H1 (cell line): ENCODE results near the gene SV2C. TPM values are rescaled to one million over a fixed set of nuclear protein-coding genes. Genes with fewer than 3 reads are reported as not detected.

Experiments used
- CTCF ChIA-PET: fragments of 300-600 bp; sonication (Branson Sonifier 250); formaldehyde crosslinking; loops from one replicate; lab custom pipeline; 2021; ENCODE audit not compliant: partially characterized antibody; lab: Charles Lee
- POLR2A ChIA-PET: fragments of 300-600 bp; sonication (Branson Sonifier 250); formaldehyde crosslinking; loops from one replicate; lab custom pipeline; 2021; ENCODE audit warnings: inconsistent platforms; ENCODE audit not compliant: partially characterized antibody; lab: Charles Lee
- DNase-seq, 2 experiments: peaks; one replicate each; pipeline versions ENCODE4 v3.0.0 to v3.0.0-alpha.2; 2010 to 2022; ENCODE audit warnings: low spot score in 2 of 2, low read depth in 1 of 2, mixed read lengths in 1 of 2
- FAIRE-seq: peaks from 2 replicates; lab custom pipeline; 2011; peaks lifted over from hg19 to GRCh38; lab: Jason Lieb, UNC
- H2AFZ ChIP-seq: 2 replicates; pipeline ENCODE4 v1.8.1; 2012; ENCODE audit warnings: low read length, inconsistent platforms
- H2AK5ac ChIP-seq: 2 replicates; pipeline ENCODE4 v1.6.1; 2013; ENCODE audit warnings: low read depth, low read length
- H2BK120ac ChIP-seq: replicated peaks from 2 replicates; pipeline ENCODE3; 2013; ENCODE audit warnings: low read depth, low read length, inconsistent platforms
- H2BK12ac ChIP-seq: 2 replicates; pipeline ENCODE4 v1.6.1; 2013; ENCODE audit warnings: low read depth, low read length
- H2BK15ac ChIP-seq: 2 replicates; pipeline ENCODE4 v1.6.1; 2013; ENCODE audit warnings: low read length
- H2BK20ac ChIP-seq: 2 replicates; pipeline ENCODE4 v1.6.1; 2013; ENCODE audit warnings: low read length
- H2BK5ac ChIP-seq: 2 replicates; pipeline ENCODE4 v1.6.1; 2013; ENCODE audit warnings: low read depth, low read length
- H3K14ac ChIP-seq: 2 replicates; pipeline ENCODE4 v1.6.1; 2013; ENCODE audit warnings: inconsistent platforms; ENCODE audit not compliant: insufficient read length
- H3K18ac ChIP-seq: 2 replicates; pipeline ENCODE4 v1.6.1; 2013; ENCODE audit warnings: low read length; ENCODE audit errors: extremely low read depth
- H3K23ac ChIP-seq: 2 replicates; pipeline ENCODE4 v1.6.1; 2013; ENCODE audit warnings: inconsistent platforms; ENCODE audit not compliant: insufficient read length
- H3K23me2 ChIP-seq: 2 replicates; pipeline ENCODE4 v1.6.1; 2013; ENCODE audit warnings: low read depth, low read length
- H3K27ac ChIP-seq: 2 replicates; pipeline ENCODE4 v1.6.1; 2011; ENCODE audit warnings: low read depth, low read length, inconsistent platforms
- H3K27me3 ChIP-seq, 4 experiments: replicated peaks in 1 of 4; 1 replicate in 1 of 4; 2 replicates in 3 of 4; pipeline versions ENCODE4 v1.6.1 to v1.8.1; 2011 to 2013; ENCODE audit warnings: low read length in 3 of 4, mild to moderate bottlenecking in 3 of 4, inconsistent platforms in 2 of 4, mixed read lengths in 2 of 4, moderate library complexity in 1 of 4; ENCODE audit not compliant: control insufficient read depth in 3 of 4, insufficient read depth in 3 of 4; ENCODE audit errors: extremely low read depth in 1 of 4
- H3K36me3 ChIP-seq, 4 experiments: 2 replicates each; pipeline versions ENCODE4 v1.6.1 to v1.8.1; 2011 to 2013; ENCODE audit warnings: mild to moderate bottlenecking in 4 of 4, low read length in 3 of 4, moderate library complexity in 2 of 4, control low read depth in 1 of 4, inconsistent platforms in 1 of 4; ENCODE audit not compliant: insufficient read depth in 4 of 4, control insufficient read depth in 2 of 4
- H3K4ac ChIP-seq: replicated peaks from 2 replicates; pipeline ENCODE3; 2013; ENCODE audit warnings: low read length, low read depth, mixed read lengths, inconsistent platforms; ENCODE audit not compliant: insufficient read length
- H3K4me1 ChIP-seq, 4 experiments: replicated peaks in 1 of 4; 1 replicate in 1 of 4; 2 replicates in 3 of 4; pipeline versions ENCODE4 v1.6.1 to v1.8.1; 2011 to 2013; ENCODE audit warnings: low read length in 3 of 4, inconsistent platforms in 2 of 4, mixed read lengths in 1 of 4; ENCODE audit not compliant: insufficient read depth in 4 of 4, control insufficient read depth in 3 of 4
- H3K4me2 ChIP-seq, 2 experiments: 2 replicates each; pipeline versions ENCODE4 v1.6.1 to v1.8.1; 2011 to 2013; ENCODE audit warnings: low read depth in 2 of 2, low read length in 2 of 2, control low read depth in 1 of 2, inconsistent platforms in 1 of 2, mild to moderate bottlenecking in 1 of 2; ENCODE audit not compliant: insufficient read depth in 1 of 2
- H3K4me3 ChIP-seq, 4 experiments: fragments of 200-600, 300-600 bp in 1 of 4; sonication (generic), shearing (Covaris generic), sonication (Bioruptor Twin) in 1 of 4; 2 replicates each; pipeline versions ENCODE4 v1.5.1 to v1.8.1; 2011 to 2016; ENCODE audit warnings: low read length in 4 of 4, low read depth in 3 of 4, control low read depth in 2 of 4, inconsistent platforms in 2 of 4, mild to moderate bottlenecking in 2 of 4, mixed read lengths in 1 of 4, moderate library complexity in 1 of 4; ENCODE audit not compliant: insufficient read depth in 2 of 4; ENCODE audit errors: extremely low read depth in 1 of 4
- H3K56ac ChIP-seq: replicated peaks from 2 replicates; pipeline ENCODE3; 2013; ENCODE audit warnings: low read depth, mild to moderate bottlenecking, mixed read lengths, low read length, inconsistent platforms; ENCODE audit not compliant: insufficient read length
- H3K79me1 ChIP-seq: 2 replicates; pipeline ENCODE4 v1.6.1; 2013; ENCODE audit warnings: low read depth, low read length, control low read depth
- H3K79me2 ChIP-seq, 2 experiments: 2 replicates each; pipeline versions ENCODE4 v1.6.1 to v1.8.1; 2012 to 2013; ENCODE audit warnings: low read length in 2 of 2, mild to moderate bottlenecking in 2 of 2, inconsistent platforms in 1 of 2; ENCODE audit not compliant: insufficient read depth in 2 of 2, control insufficient read depth in 1 of 2
- H3K9ac ChIP-seq, 4 experiments: replicated peaks in 1 of 4; 1 replicate in 1 of 4; 2 replicates in 3 of 4; pipeline versions ENCODE4 v1.6.1 to v1.8.1; 2011 to 2013; ENCODE audit warnings: low read depth in 3 of 4, low read length in 3 of 4, control low read depth in 2 of 4, mild to moderate bottlenecking in 2 of 4, moderate library complexity in 2 of 4, inconsistent platforms in 1 of 4; ENCODE audit errors: extremely low read depth in 1 of 4
- H3K9me3 ChIP-seq, 2 experiments: 2 replicates each; pipeline versions ENCODE4 v1.6.1 to v1.8.1; 2012 to 2013; ENCODE audit warnings: mild to moderate bottlenecking in 2 of 2, moderate library complexity in 2 of 2, control low read depth in 1 of 2, inconsistent platforms in 1 of 2, low read depth in 1 of 2, low read length in 1 of 2, mixed read lengths in 1 of 2; ENCODE audit not compliant: insufficient read depth in 2 of 2
- H4K20me1 ChIP-seq, 2 experiments: replicated peaks in 1 of 2; 2 replicates each; pipeline versions ENCODE3 to v1.8.1; 2011 to 2013; ENCODE audit warnings: inconsistent platforms in 2 of 2, low read length in 2 of 2, mild to moderate bottlenecking in 1 of 2; ENCODE audit not compliant: insufficient read depth in 2 of 2, control insufficient read depth in 1 of 2
- H4K5ac ChIP-seq: 2 replicates; pipeline ENCODE4 v1.6.1; 2013; ENCODE audit warnings: low read length, low read depth, mixed read lengths, inconsistent platforms; ENCODE audit not compliant: insufficient read length
- H4K8ac ChIP-seq: 2 replicates; pipeline ENCODE4 v1.8.0; 2013; ENCODE audit warnings: mild to moderate bottlenecking, moderate library complexity, low read length, inconsistent platforms; ENCODE audit not compliant: insufficient read depth; ENCODE audit errors: extremely low read depth
- H4K91ac ChIP-seq: replicated peaks from 2 replicates; pipeline ENCODE3; 2013; ENCODE audit warnings: low read length, mixed read lengths, inconsistent platforms; ENCODE audit not compliant: insufficient read length
- ATF3 ChIP-seq: IDR thresholded peaks from 2 replicates; pipeline ENCODE4 v1.6.1; 2011; ENCODE audit warnings: low read depth, mild to moderate bottlenecking, low read length; ENCODE audit not compliant: insufficient read depth
- BRCA1 ChIP-seq: IDR thresholded peaks from 2 replicates; pipeline ENCODE4 v1.6.1; 2012; ENCODE audit warnings: low read depth, low read length, improper control_type of control experiment
- CHD1 ChIP-seq: IDR thresholded peaks from 2 replicates; pipeline ENCODE4 v1.6.1; 2012; ENCODE audit warnings: low read depth, low read length, improper control_type of control experiment
- EZH2 ChIP-seq: fragments of 200-600 bp; sonication (generic); IDR thresholded peaks from 2 replicates; pipeline ENCODE4 v1.7.1; 2012; ENCODE audit warnings: low read depth, mild to moderate bottlenecking, moderate library complexity, low read length, inconsistent platforms; ENCODE audit not compliant: severe bottlenecking
- JUN ChIP-seq: IDR thresholded peaks from 2 replicates; pipeline ENCODE4 v1.6.1; 2011; ENCODE audit warnings: low read depth, mild to moderate bottlenecking, improper control_type of control experiment, low read length
- MAX ChIP-seq: IDR thresholded peaks from 2 replicates; pipeline ENCODE4 v1.6.1; 2012; ENCODE audit warnings: inconsistent platforms
- POLR2A ChIP-seq, 2 experiments: IDR thresholded peaks; 1 replicate in 1 of 2; 2 replicates in 1 of 2; pipeline ENCODE4 v1.6.1; 2011; ENCODE audit warnings: low read depth in 2 of 2, low read length in 2 of 2, mild to moderate bottlenecking in 2 of 2; ENCODE audit errors: control extremely low read depth in 1 of 2
- RNF2 ChIP-seq: fragments of 200-900, 300-1000 bp; sonication (generic); IDR thresholded peaks from 2 replicates; pipeline ENCODE4 v1.7.1; 2016; ENCODE audit warnings: borderline replicate concordance, low read depth, mild to moderate bottlenecking, antibody characterized with exemption, low read length; ENCODE audit not compliant: poor library complexity, severe bottlenecking; ENCODE audit errors: missing control alignments
- SIN3A ChIP-seq, 2 experiments: IDR thresholded peaks in 1 of 2; conservative IDR thresholded peaks in 1 of 2; 2 replicates each; pipeline ENCODE4 v1.6.1; 2011 to 2012; ENCODE audit warnings: low read length in 2 of 2, improper control_type of control experiment in 1 of 2, low read depth in 1 of 2, mild to moderate bottlenecking in 1 of 2
- TAF1 ChIP-seq: IDR thresholded peaks from 2 replicates; pipeline ENCODE4 v1.6.1; 2011; ENCODE audit warnings: mild to moderate bottlenecking, low read depth, low read length
- TAF7 ChIP-seq: optimal IDR thresholded peaks from 2 replicates; pipeline ENCODE3; 2011; ENCODE audit warnings: low read depth, mild to moderate bottlenecking, inconsistent platforms, low read length, moderate library complexity, borderline replicate concordance
- TCF12 ChIP-seq: IDR thresholded peaks from 2 replicates; pipeline ENCODE4 v1.6.1; 2011; ENCODE audit warnings: low read depth, mild to moderate bottlenecking, low read length
- WGBS, 2 experiments: shearing (Covaris generic) in 1 of 2; methylation state at CpG; one replicate each; pipeline versions ENCODE4 v1.1.6 to v1.1.7; 2013 to 2015; ENCODE audit warnings: low lambda C conversion rate in 2 of 2, mixed read lengths in 2 of 2, inconsistent platforms in 1 of 2, low coverage in 1 of 2, missing lambda C conversion rate in 1 of 2; ENCODE audit not compliant: insufficient replicate concordance in 2 of 2, insufficient coverage in 1 of 2, insufficient read length in 1 of 2; ENCODE audit errors: extremely low coverage in 1 of 2, missing lambda C conversion rate in 1 of 2; 5-methylcytosine and 5-hydroxymethylcytosine counted together
- polyA plus RNA-seq, 7 experiments: library from polyadenylated mRNA; depleted of rRNA in 3 of 7; stranded (reverse) in 5 of 7; unstranded in 2 of 7; fragments of >200 nt in 5 of 7; fragments of 200-250 nt in 2 of 7; gene quantifications; 1 replicate in 5 of 7; 2 replicates in 1 of 7; 4 replicates in 1 of 7; pipeline versions ENCODE4 v1.2.1 to v1.2.3, GENCODE V29; 2011 to 2013; ENCODE audit warnings: missing spikeins in 2 of 7, mixed read lengths in 2 of 7
- total RNA-seq: library from RNA; stranded (reverse); fragmentation: NEBNext Ultra II Directional; extraction: Animal tissue kit (Norgen Biotek cat#: 25700); gene quantifications from 2 replicates; pipeline ENCODE4 v1.2.1, GENCODE V29; 2021

Gene SV2C
- total and polyA plus RNA-seq, 2 of the 8 experiments (the other 6 are each of a cell fraction or from before 2014, with no cell fraction given) = 0.08 to 0.24 TPM

GRCh38 chr5:76111477-76112174, 28.4 kb downstream of the SV2C start:
- Histone ChIP-seq H4K5ac (no peak overlapping the region), H3K9ac (no peak overlapping the region), H3K27ac (no peak overlapping the region), H2BK5ac (no peak overlapping the region), H4K91ac (no peak overlapping the region), H3K56ac (no peak overlapping the region), H3K14ac (no peak overlapping the region), H3K4ac (no peak overlapping the region), H2BK20ac (no peak overlapping the region), H3K79me2 (no peaks in the 10 kb centered on the region), H3K18ac (no peak overlapping the region), H2AFZ (no peak overlapping the region), H3K4me2 (no peak overlapping the region), H3K27me3 (no peaks in the 10 kb centered on the region; a peak in 1 of 7 replicates), H3K4me1 (peaks cover 0 to 8% (median 6%) of the 10 kb centered on the region in 4 experiments; a peak in 3 of 7 replicates), H3K23me2 (no peaks in the 10 kb centered on the region; the same call in 1 of the 2 replicates), H3K4me3 (no peak overlapping the region), H2AK5ac (no peak overlapping the region), H3K9me3 (no peaks in the 10 kb centered on the region), H4K8ac (no peak overlapping the region), H3K79me1 (no peaks in the 10 kb centered on the region), H2BK15ac (no peak overlapping the region), H4K20me1 (no peaks in the 10 kb centered on the region), H3K23ac (no peak overlapping the region), H3K36me3 (no peaks in the 10 kb centered on the region), H2BK12ac (no peak overlapping the region), H2BK120ac (no peak overlapping the region)
- no peak for FAIRE-seq
- no peak for DNase-seq
- 80% methylated on average over 7 of the region's 7 CpGs; no CpG with 5 or more reads in 1 of the 2 experiments for WGBS, 2 experiments
- CTCF ChIA-PET = interaction anchor here (1.9 kb wide), 1 partner anchor 38 kb away, joined by 4 read pairs; no protein-coding TSS in a partner anchor
- POLR2A ChIA-PET = no interaction called here
- TF ChIP-seq SIN3A (conservative IDR thresholded peaks at IDR 0.05 in 1 of 2, IDR thresholded peaks at IDR 0.05 in 1 of 2; ENCODE audit: low read depth in 1 of 2, low read length in 2 of 2) (no peak), MAX (no peak), CHD1 (no peak), TAF1 (no peak), BRCA1 (no peak), ATF3 (no peak), RNF2 (no peak), TAF7 (no peak), TCF12 (no peak), POLR2A (IDR thresholded peaks at IDR 0.05; ENCODE audit: control extremely low read depth in 1 of 2, low read depth in 2 of 2, low read length in 2 of 2) (no peak), JUN (no peak), EZH2 (no peak)
